GM08714 (cell line): ENCODE results near the gene MGLL.

Experiments used
- H3K4me3 ChIP-seq: fragments of 200-500 bp; sonication (Bioruptor generic); 2 replicates; pipeline ENCODE4 v1.5.1; 2014; ENCODE audit warnings: mild to moderate bottlenecking, low read length, inconsistent platforms
- ZNF274 ChIP-seq: IDR thresholded peaks from 2 replicates; pipeline ENCODE4 v1.6.1; 2012; ENCODE audit warnings: mild to moderate bottlenecking, low read depth, low read length

The MGLL gene

DNA sequence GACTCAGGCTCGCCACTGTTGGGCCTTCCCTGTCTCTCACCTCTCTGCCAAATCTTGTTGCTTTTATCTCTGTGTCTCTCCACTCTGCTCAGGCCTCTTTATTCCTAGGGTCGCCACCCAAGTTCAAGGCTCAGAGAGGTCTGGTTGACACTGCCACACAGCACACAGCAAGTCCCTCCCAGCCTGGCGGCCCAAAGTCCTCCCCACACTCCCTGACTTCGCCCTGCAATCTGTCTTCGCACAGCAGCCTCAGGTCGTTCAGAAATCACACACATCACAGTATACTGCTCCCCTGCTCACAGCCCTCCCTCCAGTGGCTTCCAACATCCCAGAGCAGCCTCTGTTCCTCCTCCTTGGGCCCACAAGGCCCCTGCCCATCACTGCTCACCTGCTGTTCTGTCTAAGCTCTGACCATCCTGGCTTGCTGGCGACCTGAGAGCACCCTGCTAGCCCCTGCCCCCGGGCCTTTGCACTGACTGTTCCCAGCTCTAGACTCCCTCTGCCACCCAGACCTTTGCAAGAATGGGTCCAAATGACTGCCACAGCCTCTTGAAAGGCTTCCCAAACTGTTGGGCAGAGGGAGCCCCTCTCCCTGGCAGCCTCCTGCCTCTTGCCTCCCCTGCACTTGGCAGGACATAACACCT lies 48.4 kb downstream of the MGLL start:
- TF ChIP-seq ZNF274 = no peak
- H3K4me3 ChIP-seq = no peak overlapping the region

DNA sequence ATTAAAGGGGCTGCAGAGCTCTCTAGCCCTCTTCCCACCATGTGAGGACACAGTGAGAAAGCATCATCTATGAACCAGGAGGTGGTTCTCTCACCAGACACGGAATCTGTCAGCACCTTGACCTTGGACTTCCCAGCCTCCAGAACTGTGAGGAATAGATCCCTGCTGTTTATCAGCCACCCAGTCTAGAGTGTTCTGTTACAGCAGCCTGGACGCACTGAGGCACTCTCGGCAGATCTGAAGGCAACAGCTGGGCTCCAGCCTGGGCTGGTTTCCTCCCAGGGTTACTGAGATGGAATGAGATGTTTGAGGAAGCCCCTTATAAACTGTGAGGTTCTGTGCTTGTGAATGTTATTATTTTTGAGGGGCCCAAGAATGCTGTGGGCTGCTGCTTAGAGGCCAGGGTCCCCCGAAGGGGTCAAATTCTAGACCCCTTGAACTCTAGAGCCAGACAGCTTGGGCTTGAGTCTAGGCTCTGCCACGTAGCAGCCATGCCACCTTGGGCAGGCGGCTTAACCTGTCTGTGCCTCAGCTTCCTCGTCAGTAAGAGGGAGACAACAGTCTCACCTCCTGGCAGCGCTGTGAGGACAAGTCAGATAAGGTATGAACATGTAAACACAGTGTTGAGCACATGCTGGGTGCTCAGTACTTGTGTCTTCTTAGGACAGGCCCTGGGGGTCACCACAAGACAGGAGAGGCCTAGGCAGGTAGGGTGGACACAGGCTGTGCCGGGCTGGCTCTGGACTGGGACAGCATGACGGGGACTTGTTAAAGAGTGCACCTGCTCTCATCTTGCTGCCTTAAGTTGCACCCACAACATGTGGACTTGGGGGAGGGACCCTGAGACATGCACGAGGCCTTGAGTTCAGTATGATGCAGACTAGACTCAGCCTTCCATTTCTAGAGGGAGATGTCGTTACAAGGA lies 49.2 kb downstream of the MGLL start:
- TF ChIP-seq ZNF274 = no peak
- no peak overlapping the region for H3K4me3 ChIP-seq

DNA sequence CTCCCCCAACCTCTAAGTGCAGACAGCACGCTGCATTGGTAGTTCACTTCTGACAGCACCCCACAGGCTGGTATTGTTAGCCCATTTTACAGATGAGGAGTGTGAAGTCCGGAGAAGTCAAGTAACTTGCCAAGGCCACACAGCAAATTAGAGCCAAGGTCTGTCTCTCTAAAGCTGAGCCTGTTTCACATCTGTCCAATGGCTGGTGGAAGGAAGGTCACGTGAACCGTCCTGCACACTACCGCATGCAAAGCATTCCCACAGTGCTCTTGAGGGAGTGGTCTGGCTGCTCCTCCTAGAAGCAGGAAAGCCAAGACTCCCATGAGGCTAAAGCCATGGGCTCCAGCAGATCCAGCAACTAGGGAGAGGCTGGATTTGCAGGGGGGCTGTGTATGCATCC lies 50.0 kb downstream of the MGLL start:
- TF ChIP-seq ZNF274 = no peak
- H3K4me3 ChIP-seq = no peak overlapping the region

DNA sequence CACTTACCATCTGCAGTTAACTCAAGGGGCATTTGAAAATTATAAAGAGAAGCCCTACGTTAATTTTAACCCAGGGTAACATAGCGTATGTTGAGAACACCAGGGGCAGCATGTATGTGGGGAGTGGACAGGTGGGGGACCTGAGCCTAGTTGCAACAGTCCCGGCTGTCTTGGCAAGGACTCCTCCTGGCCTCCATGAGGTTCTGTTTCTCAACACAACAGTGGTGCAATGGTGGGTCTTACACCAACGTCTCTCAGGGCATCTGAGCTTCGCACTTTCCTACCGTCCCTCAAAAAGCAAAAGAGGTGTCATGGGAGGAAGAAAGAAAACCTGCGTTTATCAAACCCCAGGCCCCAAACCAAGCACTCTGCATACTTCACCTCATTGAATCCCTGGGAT lies 50.6 kb downstream of the MGLL start:
- H3K4me3 ChIP-seq = no peak overlapping the region
- TF ChIP-seq ZNF274 = no peak

DNA sequence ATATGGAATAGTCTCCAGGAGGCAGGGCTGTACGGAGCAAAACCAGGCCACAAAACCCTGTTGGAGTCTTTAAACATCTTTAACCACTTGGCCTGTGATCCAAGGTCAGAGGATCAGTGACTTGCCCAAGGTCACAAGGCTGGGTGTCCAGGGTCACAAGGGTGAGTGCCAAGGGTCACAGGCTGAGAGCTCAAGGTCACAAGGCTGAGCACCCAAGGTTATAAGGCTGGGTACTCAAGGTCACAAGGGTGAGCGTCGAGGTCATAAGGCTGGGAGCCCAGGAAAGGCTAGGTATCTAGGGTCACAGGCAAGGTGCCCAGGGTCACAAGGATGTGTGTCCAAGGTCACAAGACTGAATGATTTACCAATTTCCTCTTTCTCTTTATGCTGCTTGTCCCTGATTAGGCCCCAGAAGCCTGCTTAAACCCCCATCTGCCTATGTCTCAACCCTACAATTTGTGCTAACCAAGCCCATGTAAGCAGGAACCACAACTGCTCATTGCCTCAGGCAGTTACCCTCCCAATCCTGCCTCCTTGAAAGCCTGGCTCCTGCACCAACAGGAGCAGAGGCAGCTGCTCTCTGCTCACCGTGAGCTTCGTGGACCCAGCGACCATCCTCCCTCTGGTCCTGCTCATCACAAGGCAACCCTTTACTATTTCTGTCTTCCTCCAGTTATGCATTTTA lies 51.5 kb downstream of the MGLL start:
- no peak overlapping the region for H3K4me3 ChIP-seq
- no peak for TF ChIP-seq ZNF274

DNA sequence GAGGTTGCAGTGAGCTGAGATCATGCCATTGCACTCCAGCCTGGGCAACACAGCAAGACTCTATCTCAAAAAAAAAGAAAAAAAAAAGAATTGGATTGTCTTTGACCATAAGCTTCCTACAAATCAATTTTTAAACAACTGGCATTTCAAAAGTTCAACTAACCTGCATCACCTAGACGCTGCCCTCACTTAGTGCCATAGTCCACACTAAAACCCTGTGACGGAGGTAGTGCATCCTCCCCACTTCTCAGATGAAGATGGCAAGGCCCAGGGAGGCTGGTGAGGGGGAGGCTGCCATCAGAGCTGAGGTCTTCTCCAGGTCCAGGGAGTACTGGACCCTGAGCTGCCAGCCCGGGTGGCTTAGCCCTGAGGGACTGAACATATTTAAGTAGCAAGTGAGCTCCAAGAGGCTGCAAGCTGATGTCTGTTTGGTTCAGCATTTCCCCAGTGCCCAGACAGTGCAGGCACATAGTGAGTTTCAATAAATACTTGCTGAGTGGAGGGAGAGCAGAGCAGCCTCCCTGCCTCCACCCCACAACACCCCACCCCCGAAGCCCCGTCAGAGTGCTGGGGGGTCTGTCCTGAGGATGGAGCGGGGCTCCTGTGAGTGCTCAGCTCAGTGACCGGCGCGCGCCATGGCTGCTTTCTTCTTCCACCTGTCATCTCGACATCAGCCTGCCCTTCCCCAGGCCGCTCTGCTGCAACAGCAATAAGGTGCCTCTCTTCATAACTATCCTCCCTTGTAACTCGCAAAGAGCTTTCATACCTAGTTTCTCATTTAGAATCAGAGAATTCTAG lies 52.8 kb downstream of the MGLL start:
- no peak overlapping the region for H3K4me3 ChIP-seq
- TF ChIP-seq ZNF274 = no peak

DNA sequence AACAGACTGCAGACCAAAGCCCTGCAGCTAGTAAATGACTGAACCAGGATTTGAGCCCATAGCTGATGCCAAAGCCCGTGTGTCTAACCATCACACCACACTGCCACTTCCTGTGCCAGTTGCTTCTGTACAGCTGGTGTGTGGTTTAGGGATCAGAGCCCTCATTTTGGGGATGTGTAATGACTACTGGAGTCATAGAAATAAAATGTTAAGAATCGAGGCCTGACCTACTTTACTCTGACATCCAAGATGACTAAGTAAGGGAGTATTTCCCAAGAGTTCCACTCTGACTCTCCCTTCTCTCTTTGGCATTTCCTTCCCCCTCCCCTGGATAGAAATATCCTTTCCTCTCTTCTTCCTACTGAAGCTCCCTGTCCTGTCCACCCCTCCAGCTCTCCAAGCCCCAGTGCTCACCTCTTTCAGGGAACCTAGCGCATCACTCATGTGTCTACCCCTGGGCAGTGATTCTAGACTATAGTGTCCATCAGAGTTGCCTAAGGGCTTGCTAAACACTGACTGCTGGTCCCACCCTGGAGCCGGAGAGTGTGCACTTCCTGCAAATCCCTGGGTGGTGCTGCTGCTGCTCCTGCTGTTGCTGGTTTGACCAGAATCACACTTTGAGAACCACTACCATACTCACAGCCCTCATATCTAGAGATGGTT lies 53.8 kb downstream of the MGLL start:
- no peak for TF ChIP-seq ZNF274
- no peak overlapping the region for H3K4me3 ChIP-seq

DNA sequence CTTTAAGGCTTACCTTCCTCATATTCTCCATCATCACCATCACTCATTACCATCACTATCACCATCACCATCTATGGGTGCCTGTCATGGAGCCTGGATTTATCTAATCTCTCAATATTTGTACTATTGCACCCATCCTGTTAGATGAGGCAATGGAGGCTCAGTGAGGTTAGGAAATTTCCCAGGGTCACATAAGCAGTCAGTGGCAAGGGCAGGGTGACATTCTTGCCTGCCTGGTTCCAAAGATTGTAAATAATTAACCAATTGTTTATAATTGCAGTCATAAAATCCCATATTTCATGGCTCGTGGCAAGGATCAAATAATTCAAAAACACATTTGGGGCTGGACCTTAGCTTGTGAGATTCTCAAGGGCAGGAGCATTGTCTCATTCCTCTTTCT lies 55.2 kb downstream of the MGLL start:
- H3K4me3 ChIP-seq = no peak overlapping the region
- TF ChIP-seq ZNF274 = no peak

DNA sequence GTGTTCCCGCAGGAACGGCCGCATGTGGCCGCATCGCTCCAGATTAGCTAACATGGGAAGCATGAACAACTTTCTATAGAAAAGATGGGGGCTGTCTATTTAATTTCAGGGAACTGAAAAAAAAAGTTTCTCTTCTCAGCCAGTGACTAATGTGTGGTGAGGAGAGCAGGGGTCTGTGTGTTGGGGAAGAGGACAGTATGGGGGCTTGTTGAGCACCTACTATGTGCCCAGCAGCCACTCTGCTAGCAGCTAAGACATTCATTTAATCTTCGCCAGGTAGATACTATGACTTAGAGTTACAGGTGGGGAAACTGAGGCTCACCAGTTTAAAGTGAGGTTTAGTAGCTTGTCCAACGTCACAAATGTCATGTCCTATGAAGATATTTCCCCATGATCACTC lies 56.6 kb downstream of the MGLL start:
- no peak for TF ChIP-seq ZNF274
- no peak overlapping the region for H3K4me3 ChIP-seq

DNA sequence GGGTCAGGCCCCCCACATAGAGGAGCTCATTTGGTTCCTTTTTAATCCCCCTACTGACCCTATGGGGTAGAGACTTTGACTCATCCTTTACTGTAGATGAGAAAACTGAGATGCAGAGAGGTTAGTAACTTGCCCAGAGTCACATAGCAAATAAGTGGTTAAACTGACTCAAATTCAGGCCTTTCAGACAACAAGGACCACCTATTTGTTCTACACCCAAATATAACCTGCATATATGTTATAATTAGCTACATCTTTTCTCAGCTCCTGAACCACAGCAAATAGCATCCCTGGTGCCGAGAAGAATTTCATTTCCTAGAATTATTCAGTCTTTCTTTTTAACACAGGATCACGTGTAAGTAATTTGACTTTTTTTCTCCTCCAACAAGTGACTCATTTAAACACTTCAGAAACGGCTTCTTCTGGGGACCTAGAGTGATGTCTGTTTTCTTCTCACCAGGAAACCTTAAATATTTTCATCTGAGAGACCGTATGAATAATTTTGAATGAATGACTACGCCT lies 57.4 kb downstream of the MGLL start:
- H3K4me3 ChIP-seq = no peak overlapping the region
- no peak for TF ChIP-seq ZNF274

DNA sequence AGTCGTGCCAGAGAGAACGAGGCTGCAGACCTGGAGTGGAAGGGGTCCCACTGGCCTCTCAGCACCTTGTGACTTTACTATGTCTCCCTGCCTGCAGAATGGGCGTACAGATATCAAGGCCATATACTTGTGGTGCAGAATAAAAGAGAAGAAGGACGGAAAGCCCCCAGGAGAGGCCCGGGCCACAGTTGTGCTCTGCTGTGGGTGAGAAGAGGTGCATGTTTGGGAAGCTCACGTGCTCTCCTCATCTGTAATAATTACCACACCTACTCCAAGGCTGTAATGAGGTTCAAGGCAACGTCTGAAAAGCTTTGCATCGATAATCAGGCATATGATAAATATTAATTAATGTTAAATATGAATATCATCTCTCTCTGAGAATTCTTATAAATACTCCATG lies 58.0 kb downstream of the MGLL start:
- no peak overlapping the region for H3K4me3 ChIP-seq
- no peak for TF ChIP-seq ZNF274

DNA sequence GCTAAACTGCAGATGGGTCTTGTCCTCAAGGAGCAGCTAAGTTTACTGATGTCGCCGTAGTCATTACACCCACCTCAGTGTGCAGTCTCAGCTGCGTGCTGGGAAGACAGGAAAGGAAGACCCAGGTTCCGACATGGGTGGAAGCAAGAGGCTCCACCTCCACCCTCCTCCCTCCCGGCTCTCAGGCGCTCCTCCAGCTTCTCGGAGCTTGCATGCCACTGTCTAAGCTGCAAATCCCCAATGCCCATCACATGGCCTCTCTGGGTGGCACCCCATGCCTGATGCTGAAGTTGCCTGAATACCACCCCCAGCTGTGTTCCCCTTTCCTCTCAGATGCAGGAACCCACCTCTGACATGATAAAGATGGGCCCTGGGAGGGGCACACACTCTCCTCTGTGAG lies 58.5 kb downstream of the MGLL start:
- H3K4me3 ChIP-seq = no peak overlapping the region
- TF ChIP-seq ZNF274 = no peak

DNA sequence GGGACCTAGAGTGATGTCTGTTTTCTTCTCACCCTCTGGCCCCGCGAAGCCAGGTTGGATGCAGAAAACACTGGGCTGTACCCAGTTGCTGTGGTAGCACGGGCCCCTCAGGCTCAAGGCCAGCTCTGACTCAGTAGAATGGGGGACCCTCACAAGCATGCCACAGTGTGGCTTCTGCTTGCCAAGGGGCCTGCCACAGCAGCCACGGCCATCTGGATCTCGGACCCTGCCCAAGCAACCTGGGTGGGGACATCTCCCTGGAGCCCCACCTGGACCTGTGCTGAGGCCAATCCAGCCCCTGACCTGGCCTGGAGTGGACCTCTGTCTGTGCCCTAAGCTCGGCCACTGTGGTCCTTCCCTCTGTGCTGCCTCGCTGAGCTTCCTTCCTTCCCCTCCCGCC lies 59.0 kb downstream of the MGLL start:
- no peak for TF ChIP-seq ZNF274
- H3K4me3 ChIP-seq = no peak overlapping the region
